Activated CD4-positive, alpha-beta T cell treated with anti-CD3 and anti-CD28 coated beads for 36 hours (primary cell): ENCODE measurements around the gene ERC2. TPM values are rescaled to one million over a fixed set of nuclear protein-coding genes. Genes with fewer than 3 reads are reported as not detected.

Source experiments
- ATAC-seq: fragments of 200-7000 bp; cut with Tn5 transposase; one replicate; pipeline ENCODE4 v1.10.0; 2021; ENCODE audit warnings: mild to moderate bottlenecking, moderate library complexity
- CTCF ChIA-PET: fragments of 350-600 bp; sonication (Branson Sonifier 250); formaldehyde crosslinking; loops from one replicate; lab custom pipeline; 2021; ENCODE audit warnings: antibody characterized with exemption; lab: Charles Lee
- POLR2A ChIA-PET: fragments of 350-600 bp; sonication (Branson Sonifier 250); formaldehyde crosslinking; loops from one replicate; lab custom pipeline; 2021; ENCODE audit warnings: antibody characterized with exemption, inconsistent platforms; lab: Charles Lee
- DNase-seq: peaks from one replicate; pipeline ENCODE4 v3.0.0-alpha.2; 2020
- H3K27ac Mint-ChIP-seq: one replicate; pipeline ENCODE4 v1.8.0; 2021; ENCODE audit warnings: mixed read lengths
- H3K27me3 Mint-ChIP-seq: one replicate; pipeline ENCODE4 v1.8.0; 2021; ENCODE audit warnings: mixed read lengths
- H3K36me3 Mint-ChIP-seq: one replicate; pipeline ENCODE4 v1.8.0; 2021; ENCODE audit warnings: low read depth, mixed read lengths
- H3K4me1 Mint-ChIP-seq: one replicate; pipeline ENCODE4 v1.8.0; 2021; ENCODE audit warnings: mixed read lengths
- H3K4me3 Mint-ChIP-seq: one replicate; pipeline ENCODE4 v1.8.0; 2021; ENCODE audit warnings: mild to moderate bottlenecking, moderate library complexity, mixed read lengths
- H3K9me3 Mint-ChIP-seq: one replicate; pipeline ENCODE4 v1.8.0; 2021; ENCODE audit warnings: low read depth, mixed read lengths
- intact Hi-C, 2 experiments: fragments of 100-400 bp; cut with DNase I in 1 of 2; cut with micrococcal nuclease in 1 of 2; formaldehyde crosslinking; loops; one replicate each; pipeline versions ENCODE4 v1.14.2 to v1.15.1; 2022 to 2024; cut with DNase I, micrococcal nuclease
- total RNA-seq, 2 experiments: library from RNA; stranded (reverse); gene quantifications; one replicate each; pipeline ENCODE4 v1.2.3, GENCODE V29; 2021

The ERC2 gene
- total RNA-seq, 2 experiments from 2014 or later: not detected

- CTCF ChIA-PET: interaction anchor here (0.7 kb wide), 1 partner anchor 634 kb away, joined by 4 read pairs; no protein-coding TSS in a partner anchor
- no peak for ATAC-seq
- no peak for DNase-seq
- Mint-ChIP-seq H3K4me3 (no peak overlapping the region), H3K9me3 (no peaks in the 10 kb centered on the region), H3K36me3 (no peaks in the 10 kb centered on the region), H3K27me3 (no peaks in the 10 kb centered on the region), H3K4me1 (no peaks in the 10 kb centered on the region), H3K27ac (no peak overlapping the region)
- intact Hi-C loops: no loop called here
- POLR2A ChIA-PET: no interaction called here
Measured at GRCh38 chr3:55559500-55560423, 908.5 kb downstream of the ERC2 start.

GRCh38 chr3:55558316-55558715 lies 910.0 kb downstream of the ERC2 start:
- H3K4me1 Mint-ChIP-seq: no peaks in the 10 kb centered on the region
- no peak overlapping the region for H3K27ac Mint-ChIP-seq
- no peak overlapping the region for H3K4me3 Mint-ChIP-seq
- ChIA-PET POLR2A (no interaction called here), CTCF (no interaction called here)
- H3K27me3 Mint-ChIP-seq: no peaks in the 10 kb centered on the region
- ATAC-seq (no peak), DNase-seq (no peak)
- intact Hi-C loops: no loop called here
- H3K9me3 Mint-ChIP-seq: no peaks in the 10 kb centered on the region
- no peaks in the 10 kb centered on the region for H3K36me3 Mint-ChIP-seq

DNA sequence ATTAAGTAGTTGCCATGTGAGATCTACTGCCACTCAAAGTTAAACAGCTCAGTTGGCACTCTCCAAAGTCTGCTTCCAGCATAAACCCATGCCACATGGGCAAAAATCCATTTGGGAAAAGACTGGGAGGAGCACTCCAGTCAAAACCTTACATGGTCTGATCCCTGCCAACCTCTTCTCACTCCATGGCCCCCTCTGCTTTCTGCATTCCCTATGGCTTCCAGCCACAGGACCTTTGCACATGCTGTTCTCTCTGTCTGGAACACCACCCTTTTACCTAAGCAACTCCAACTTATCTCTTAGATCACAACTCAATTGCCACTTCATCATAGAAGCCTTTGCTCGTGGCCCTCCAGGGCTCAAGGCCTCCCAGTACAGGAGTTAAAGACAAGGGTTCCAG lies 910.7 kb downstream of the ERC2 start:
- no peaks in the 10 kb centered on the region for H3K27me3 Mint-ChIP-seq
- ChIA-PET POLR2A (no interaction called here), CTCF (no interaction called here)
- intact Hi-C loops: no loop called here
- no peaks in the 10 kb centered on the region for H3K4me1 Mint-ChIP-seq
- no peak overlapping the region for H3K27ac Mint-ChIP-seq
- H3K9me3 Mint-ChIP-seq: no peaks in the 10 kb centered on the region
- H3K36me3 Mint-ChIP-seq: no peaks in the 10 kb centered on the region
- DNase-seq (no peak), ATAC-seq (no peak)
- no peak overlapping the region for H3K4me3 Mint-ChIP-seq

DNA sequence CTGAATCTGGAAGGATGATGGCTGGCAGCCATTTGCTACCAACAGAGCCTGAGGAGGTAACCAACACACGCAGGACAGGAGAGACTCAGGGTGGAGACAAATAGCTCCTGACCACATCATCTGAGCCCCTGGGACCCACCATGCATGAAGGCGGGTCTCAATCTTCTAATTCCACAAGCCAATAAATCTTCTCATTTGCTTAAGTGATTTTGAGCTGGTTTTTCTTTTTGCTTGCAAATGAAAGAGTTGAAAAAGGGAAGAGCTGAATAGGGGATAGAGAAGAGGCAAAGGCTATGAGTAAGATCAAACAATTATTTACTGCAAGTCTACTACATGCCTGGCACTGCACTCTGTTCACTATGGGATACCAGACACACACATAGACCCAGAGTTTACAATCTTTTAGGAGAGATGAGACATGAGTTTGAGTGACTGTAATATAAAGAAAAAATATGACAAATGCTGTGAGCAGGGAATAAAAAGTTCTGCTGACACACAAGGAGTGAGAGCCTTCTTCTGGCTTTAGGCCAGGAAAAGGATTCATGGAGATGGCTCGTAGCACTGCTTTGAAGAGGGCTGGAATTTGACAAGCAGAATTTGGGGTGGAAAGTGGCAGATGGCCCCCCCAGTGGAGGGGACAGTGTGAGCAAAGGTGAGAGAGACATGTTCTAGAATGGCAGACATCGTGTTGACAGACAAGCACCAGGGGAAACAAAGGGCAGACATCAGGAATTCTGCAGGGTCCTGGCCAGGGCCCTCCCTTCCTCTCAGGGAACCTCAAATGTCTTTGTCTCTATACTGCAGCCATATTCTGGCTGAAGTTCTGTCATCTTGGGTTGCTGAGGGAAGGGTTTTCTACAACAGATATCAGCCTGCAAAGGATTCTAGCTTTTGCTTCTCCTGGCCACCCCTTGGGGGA lies 911.4 kb downstream of the ERC2 start:
- CTCF ChIA-PET: no interaction called here

DNA sequence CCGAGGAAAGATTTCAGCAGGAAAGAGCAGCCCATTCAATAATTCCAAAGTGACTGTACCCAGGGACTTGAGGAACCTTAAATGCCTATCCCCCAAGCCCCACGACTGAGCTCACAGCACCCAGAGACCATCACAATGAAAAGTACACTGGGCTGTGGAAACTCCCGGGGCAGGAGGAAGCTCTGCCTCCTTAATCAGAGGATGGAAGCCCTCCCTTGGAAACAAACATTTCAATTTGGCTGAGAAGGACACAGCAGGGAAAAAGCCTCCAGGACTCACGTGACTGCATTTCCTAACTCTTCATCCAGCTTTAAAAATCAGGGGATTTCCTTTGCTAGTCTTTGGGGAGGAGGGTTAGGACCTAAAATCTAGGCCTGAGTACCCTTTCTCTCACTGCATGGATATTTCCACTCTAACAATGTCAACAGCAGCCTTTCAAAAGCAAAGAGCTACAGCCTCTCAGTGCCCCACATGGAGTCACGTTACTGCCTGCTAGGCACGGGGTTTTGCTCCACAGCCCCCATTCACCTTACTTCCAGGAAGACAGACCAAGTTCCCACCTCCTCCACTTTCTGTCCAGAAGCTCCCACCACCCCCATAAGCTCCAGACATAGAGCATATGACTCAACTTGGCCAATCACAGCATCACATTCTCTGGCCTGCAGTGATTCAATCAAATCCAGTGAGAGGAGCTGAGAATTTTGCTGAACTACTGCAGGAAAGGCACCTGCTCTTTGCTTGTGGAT lies 912.2 kb downstream of the ERC2 start:
- intact Hi-C loops: no loop called here
- Mint-ChIP-seq H3K9me3 (no peaks in the 10 kb centered on the region), H3K27me3 (no peaks in the 10 kb centered on the region), H3K4me1 (no peaks in the 10 kb centered on the region), H3K36me3 (no peaks in the 10 kb centered on the region), H3K27ac (no peak overlapping the region), H3K4me3 (no peak overlapping the region)
- no peak for DNase-seq
- ATAC-seq: no peak
- ChIA-PET POLR2A (no interaction called here), CTCF (no interaction called here)

More for the DNA sequence above, 911.4 kb downstream of the ERC2 start:
- intact Hi-C loops: no loop called here
- ATAC-seq (no peak), DNase-seq (no peak)
- no peaks in the 10 kb centered on the region for H3K27me3 Mint-ChIP-seq
- no peaks in the 10 kb centered on the region for H3K9me3 Mint-ChIP-seq
- no peak overlapping the region for H3K4me3 Mint-ChIP-seq
- POLR2A ChIA-PET: no interaction called here
- H3K36me3 Mint-ChIP-seq: no peaks in the 10 kb centered on the region
- no peaks in the 10 kb centered on the region for H3K4me1 Mint-ChIP-seq
- H3K27ac Mint-ChIP-seq: no peak overlapping the region

- Mint-ChIP-seq H3K9me3 (no peaks in the 10 kb centered on the region), H3K27me3 (no peaks in the 10 kb centered on the region), H3K27ac (no peak overlapping the region), H3K36me3 (no peaks in the 10 kb centered on the region), H3K4me3 (no peak overlapping the region), H3K4me1 (no peaks in the 10 kb centered on the region)
- DNase-seq (no peak), ATAC-seq (no peak)
- ChIA-PET CTCF (no interaction called here), POLR2A (no interaction called here)
- intact Hi-C loops: no loop called here
Measured at GRCh38 chr3:55554634-55555425, 913.4 kb downstream of the ERC2 start.

- Mint-ChIP-seq H3K36me3 (no peaks in the 10 kb centered on the region), H3K27ac (no peak overlapping the region), H3K27me3 (no peaks in the 10 kb centered on the region), H3K9me3 (no peaks in the 10 kb centered on the region), H3K4me1 (no peaks in the 10 kb centered on the region), H3K4me3 (no peak overlapping the region)
- intact Hi-C loops: no loop called here
- ChIA-PET CTCF (no interaction called here), POLR2A (no interaction called here)
- ATAC-seq: no peak
- DNase-seq: no peak
Measured at GRCh38 chr3:55551644-55552043, 916.6 kb downstream of the ERC2 start.

DNA sequence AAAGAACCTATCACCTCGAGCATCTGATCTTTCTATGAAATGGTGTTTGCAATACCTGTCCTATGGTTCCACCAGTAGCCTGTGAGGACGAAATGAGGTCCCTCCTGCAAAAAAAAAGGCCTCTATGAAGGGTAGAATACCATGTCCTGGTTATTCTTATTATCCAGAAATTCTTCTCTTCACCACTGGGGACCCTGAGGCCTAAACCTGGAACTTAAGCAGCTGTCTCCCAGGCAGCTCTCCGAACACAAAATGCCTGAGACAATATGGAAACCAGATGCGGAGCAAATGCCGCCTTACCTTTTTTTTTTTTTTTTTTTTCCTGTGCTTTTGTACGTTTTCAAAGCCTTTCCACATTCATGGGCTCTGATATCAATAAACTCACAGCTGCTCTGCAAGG lies 919.1 kb downstream of the ERC2 start:
- no peak overlapping the region for H3K27ac Mint-ChIP-seq
- POLR2A ChIA-PET: no interaction called here
- intact Hi-C loops: no loop called here
- no peak overlapping the region for H3K4me3 Mint-ChIP-seq
- CTCF ChIA-PET: no interaction called here
- DNase-seq (no peak), ATAC-seq (no peak)
- H3K9me3 Mint-ChIP-seq: no peaks in the 10 kb centered on the region
- no peaks in the 10 kb centered on the region for H3K27me3 Mint-ChIP-seq
- no peaks in the 10 kb centered on the region for H3K4me1 Mint-ChIP-seq
- no peaks in the 10 kb centered on the region for H3K36me3 Mint-ChIP-seq

DNA sequence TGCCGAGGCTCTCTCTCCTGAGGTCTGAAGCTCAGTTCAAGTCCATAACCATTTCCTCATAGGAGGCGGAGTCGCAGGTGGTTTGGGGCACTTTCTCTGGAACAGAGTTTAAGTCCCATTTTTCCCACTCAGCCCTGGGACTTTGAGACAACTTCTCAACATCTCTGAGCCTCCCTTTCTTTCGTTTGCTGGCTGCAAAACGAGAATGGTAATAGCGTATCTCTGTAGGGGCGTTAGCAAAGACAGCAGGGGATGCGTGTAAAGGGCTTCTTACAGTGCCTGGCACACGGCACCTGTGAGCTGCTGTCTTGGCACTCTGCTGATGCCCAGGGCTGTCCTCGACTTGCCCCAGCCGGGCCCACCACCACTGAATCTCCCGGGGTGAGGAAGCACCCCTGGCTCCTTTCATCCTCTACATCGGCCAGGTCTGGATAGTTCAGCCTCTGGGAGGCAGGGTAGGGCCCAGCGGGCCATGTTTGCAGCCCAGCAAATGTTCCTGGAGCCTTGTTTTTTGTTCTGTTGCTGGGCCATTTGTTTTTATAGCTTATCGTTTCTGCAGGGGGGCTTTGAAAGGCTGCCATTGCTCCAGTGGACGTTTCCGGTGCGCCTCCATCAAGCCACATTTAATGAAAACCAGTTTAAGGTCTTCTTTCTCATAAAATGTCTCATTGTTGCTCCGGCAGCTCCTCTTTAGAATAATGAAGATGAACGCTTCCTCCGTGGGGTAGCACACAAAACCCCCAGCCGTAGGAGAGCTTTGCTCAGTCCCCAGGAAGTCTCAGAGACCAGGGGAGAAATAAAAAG lies 921.2 kb downstream of the ERC2 start:
- Mint-ChIP-seq H3K27me3 (no peaks in the 10 kb centered on the region), H3K36me3 (no peaks in the 10 kb centered on the region), H3K9me3 (no peaks in the 10 kb centered on the region), H3K27ac (no peak overlapping the region), H3K4me1 (no peaks in the 10 kb centered on the region), H3K4me3 (no peak overlapping the region)
- CTCF ChIA-PET: no interaction called here
- no peak for DNase-seq
- POLR2A ChIA-PET: no interaction called here
- intact Hi-C loops: no loop called here
- no peak for ATAC-seq

- no peaks in the 10 kb centered on the region for H3K36me3 Mint-ChIP-seq
- ChIA-PET POLR2A (no interaction called here), CTCF (no interaction called here)
- H3K4me3 Mint-ChIP-seq: no peak overlapping the region
- H3K9me3 Mint-ChIP-seq: no peaks in the 10 kb centered on the region
- DNase-seq (no peak), ATAC-seq (no peak)
- H3K4me1 Mint-ChIP-seq: no peaks in the 10 kb centered on the region
- H3K27ac Mint-ChIP-seq: no peak overlapping the region
- intact Hi-C loops: no loop called here
- H3K27me3 Mint-ChIP-seq: no peaks in the 10 kb centered on the region
Measured at GRCh38 chr3:55545995-55546394, 922.3 kb downstream of the ERC2 start.
